Stomach smooth muscle (tissue), 2 donors: ENCODE results near the gene DNAJA4.
A peak's percentile ranks its signal among the peaks of the same experiment; 100 is the strongest.

Source experiments
- H3K27ac ChIP-seq: one replicate; pipeline ENCODE4 v1.7.0; 2013; ENCODE audit warnings: mild to moderate bottlenecking, low read length, inconsistent platforms
- H3K27me3 ChIP-seq, 2 donors: one replicate each; pipeline ENCODE4 v1.7.0; 2013; ENCODE audit warnings: low read length in 2 of 2; ENCODE audit not compliant: insufficient read depth in 2 of 2, control insufficient read depth in 1 of 2
- H3K36me3 ChIP-seq, 2 donors: one replicate each; pipeline ENCODE4 v1.7.0; 2013; ENCODE audit warnings: low read length in 2 of 2; ENCODE audit not compliant: control insufficient read depth in 2 of 2, insufficient read depth in 2 of 2
- H3K4me1 ChIP-seq: one replicate; pipeline ENCODE4 v1.7.0; 2013; ENCODE audit warnings: low read length; ENCODE audit not compliant: control insufficient read depth, insufficient read depth
- H3K4me3 ChIP-seq, 2 donors: one replicate each; pipeline ENCODE4 v1.7.0; 2013; ENCODE audit warnings: low read length in 2 of 2
- H3K9ac ChIP-seq, 2 donors: one replicate each; pipeline ENCODE4 v1.7.0; 2013; ENCODE audit warnings: low read length in 2 of 2, mild to moderate bottlenecking in 1 of 2
- H3K9me3 ChIP-seq, 2 donors: one replicate each; pipeline ENCODE4 v1.7.0; 2013; ENCODE audit warnings: low read length in 2 of 2; ENCODE audit not compliant: control insufficient read depth in 2 of 2
- donor health status: healthy.
- donor health status: Pancreatic carcinoma.

DNAJA4 gene

GRCh38 chr15:78276064-78276943 is 11.9 kb downstream of the DNAJA4 start:
- Histone ChIP-seq H3K9me3 (no peaks in the 10 kb centered on the region), H3K4me3 (no peak overlapping the region), H3K36me3 (peaks cover 33 to 34% of the 10 kb centered on the region in 2 donors), H3K9ac (no peak overlapping the region), H3K4me1 (no peaks in the 10 kb centered on the region), H3K27me3 (no peaks in the 10 kb centered on the region), H3K27ac (no peak overlapping the region)

GRCh38 chr15:78280319-78281072 is 16.1 kb downstream of the DNAJA4 start:
- Histone ChIP-seq H3K27me3 (no peaks in the 10 kb centered on the region), H3K4me3 (no peak overlapping the region), H3K9me3 (no peaks in the 10 kb centered on the region), H3K36me3 (peaks cover 50 to 54% of the 10 kb centered on the region in 2 donors), H3K4me1 (no peaks in the 10 kb centered on the region), H3K27ac (no peak overlapping the region), H3K9ac (no peak overlapping the region)

- Histone ChIP-seq H3K27ac (no peak overlapping the region), H3K36me3 (peaks cover 54 to 60% of the 10 kb centered on the region in 2 donors)
These were observed 18.0 kb downstream of the DNAJA4 start for GRCh38 chr15:78282324-78282723.

GRCh38 chr15:78284758-78285157 is 20.4 kb downstream of the DNAJA4 start:
- H3K9ac ChIP-seq, result no peak overlapping the region
- H3K4me3 ChIP-seq, result no peak overlapping the region
- H3K27me3 ChIP-seq, result no peaks in the 10 kb centered on the region
- no peak overlapping the region for H3K27ac ChIP-seq
- peaks cover 58 to 72% of the 10 kb centered on the region in 2 donors for H3K36me3 ChIP-seq
- H3K4me1 ChIP-seq, result no peaks in the 10 kb centered on the region
- H3K9me3 ChIP-seq, result no peaks in the 10 kb centered on the region

More at GRCh38 chr15:78282324-78282723, 18.0 kb downstream of the DNAJA4 start:
- no peaks in the 10 kb centered on the region for H3K9me3 ChIP-seq
- H3K27me3 ChIP-seq, result no peaks in the 10 kb centered on the region
- no peak overlapping the region for H3K4me3 ChIP-seq
- no peaks in the 10 kb centered on the region for H3K4me1 ChIP-seq
- no peak overlapping the region for H3K9ac ChIP-seq

GRCh38 chr15:78290222-78290621 is 25.9 kb downstream of the DNAJA4 start:
- Histone ChIP-seq H3K4me3 (no peak overlapping the region), H3K36me3 (peaks cover 26 to 56% of the 10 kb centered on the region in 2 donors), H3K27ac (no peak overlapping the region)

GRCh38 chr15:78291052-78291451 is 26.7 kb downstream of the DNAJA4 start:
- no peak overlapping the region for H3K9ac ChIP-seq
- H3K27ac ChIP-seq, result no peak overlapping the region
- H3K27me3 ChIP-seq, result no peaks in the 10 kb centered on the region
- H3K4me1 ChIP-seq, result no peaks in the 10 kb centered on the region
- peaks cover 23 to 52% of the 10 kb centered on the region in 2 donors for H3K36me3 ChIP-seq
- H3K9me3 ChIP-seq, result no peaks in the 10 kb centered on the region
- H3K4me3 ChIP-seq, result no peak overlapping the region

More at GRCh38 chr15:78290222-78290621, 25.9 kb downstream of the DNAJA4 start:
- Histone ChIP-seq H3K9ac (no peak overlapping the region), H3K4me1 (no peaks in the 10 kb centered on the region), H3K9me3 (no peaks in the 10 kb centered on the region), H3K27me3 (no peaks in the 10 kb centered on the region)

- Histone ChIP-seq H3K27ac (no peak overlapping the region), H3K27me3 (no peaks in the 10 kb centered on the region), H3K9me3 (no peaks in the 10 kb centered on the region), H3K4me1 (no peaks in the 10 kb centered on the region), H3K36me3 (peaks cover 21 to 46% of the 10 kb centered on the region in 2 donors), H3K4me3 (no peak overlapping the region), H3K9ac (no peak overlapping the region)
These were observed 27.3 kb downstream of the DNAJA4 start for GRCh38 chr15:78291698-78292097.

GRCh38 chr15:78292219-78292618 is 27.9 kb downstream of the DNAJA4 start:
- H3K36me3 ChIP-seq, result peaks cover 17 to 44% of the 10 kb centered on the region in 2 donors
- no peak overlapping the region for H3K4me3 ChIP-seq
- H3K9ac ChIP-seq, result no peak overlapping the region
- no peaks in the 10 kb centered on the region for H3K4me1 ChIP-seq
- H3K27me3 ChIP-seq, result no peaks in the 10 kb centered on the region
- no peak overlapping the region for H3K27ac ChIP-seq
- no peaks in the 10 kb centered on the region for H3K9me3 ChIP-seq

- Histone ChIP-seq H3K36me3 (peaks cover 0 to 2% of the 10 kb centered on the region in 2 donors), H3K4me3 (peak within 1 kb of the TSS; percentile 83 to 99), H3K4me1 (peaks cover 7% of the 10 kb centered on the region), H3K27me3 (peaks cover 4 to 8% of the 10 kb centered on the region in 2 donors), H3K27ac (peak within 1 kb of the TSS; percentile 74), H3K9ac (peak within 1 kb of the TSS; percentile 92 to 97), H3K9me3 (no peaks in the 10 kb centered on the region)
These were observed 35.0 kb downstream of the DNAJA4 start, which contains the start of gene SKIC8 for GRCh38 chr15:78299101-78299930. Gene SKIC8 (minus strand): TSS chr15:78299609. CDS start chr15:78295686, 3,923 bp downstream.

GRCh38 chr15:78301326-78301725 is 37.0 kb downstream of the DNAJA4 start:
- no peaks in the 10 kb centered on the region for H3K9me3 ChIP-seq
- H3K9ac ChIP-seq, result no peak overlapping the region
- no peaks in the 10 kb centered on the region for H3K36me3 ChIP-seq
- peaks cover 4 to 9% of the 10 kb centered on the region in 2 donors for H3K27me3 ChIP-seq
- peaks cover 7% of the 10 kb centered on the region for H3K4me1 ChIP-seq
- H3K27ac ChIP-seq, result no peak overlapping the region
- no peak overlapping the region for H3K4me3 ChIP-seq
